Neural progenitor cell (in vitro differentiated cells): ENCODE results near the gene VWF. TPM values are rescaled to one million over a fixed set of nuclear protein-coding genes. Genes with fewer than 3 reads are reported as not detected.
A peak's percentile ranks its signal among the peaks of the same experiment; 100 is the strongest.

Source experiments
- DNase-seq: peaks from one replicate; pipeline ENCODE4 v3.0.0-alpha.2; 2016; ENCODE audit warnings: low spot score
- H2AFZ ChIP-seq: fragments of 200-600 bp; sonication (generic); replicated peaks from 2 replicates; pipeline ENCODE4 v1.6.1; 2016; ENCODE audit warnings: antibody characterized with exemption
- H3F3A ChIP-seq: fragments of 200-600 bp; sonication (generic); 2 replicates; pipeline ENCODE4 v1.6.1; 2016; ENCODE audit warnings: antibody characterized with exemption, low read depth
- H3K27ac ChIP-seq: fragments of 200-600 bp; sonication (generic); 2 replicates; pipeline ENCODE4 v1.5.1; 2016; ENCODE audit warnings: mild to moderate bottlenecking
- H3K27me3 ChIP-seq: fragments of 200-600 bp; sonication (generic); 2 replicates; pipeline ENCODE4 v1.6.1; 2016; ENCODE audit warnings: mild to moderate bottlenecking, moderate library complexity
- H3K36me3 ChIP-seq: fragments of 200-600 bp; sonication (generic); 2 replicates; pipeline ENCODE4 v1.5.1; 2016
- H3K4me1 ChIP-seq: fragments of 200-600 bp; sonication (generic); 2 replicates; pipeline ENCODE4 v1.6.1; 2016; ENCODE audit warnings: mixed run types
- H3K4me2 ChIP-seq: fragments of 200-600 bp; sonication (generic); 2 replicates; pipeline ENCODE4 v1.6.1; 2016
- H3K4me3 ChIP-seq: fragments of 200-600 bp; sonication (generic); 2 replicates; pipeline ENCODE4 v1.5.1; 2016
- H3K79me2 ChIP-seq: fragments of 200-600 bp; sonication (generic); 2 replicates; pipeline ENCODE4 v1.6.1; 2016; ENCODE audit warnings: low read depth
- H3K9ac ChIP-seq: fragments of 200-600 bp; sonication (generic); 2 replicates; pipeline ENCODE4 v1.6.1; 2016
- H3K9me3 ChIP-seq: fragments of 200-600 bp; sonication (generic); 2 replicates; pipeline ENCODE4 v1.5.1; 2016; ENCODE audit warnings: low read depth
- H4K20me1 ChIP-seq: fragments of 200-600 bp; sonication (generic); 2 replicates; pipeline ENCODE4 v1.6.1; 2016; ENCODE audit warnings: low read depth
- H3K27ac Mint-ChIP-seq: 3 replicates; pipeline ENCODE4 v1.8.0; 2021; ENCODE audit warnings: mixed read lengths
- H3K27me3 Mint-ChIP-seq: 2 replicates; pipeline ENCODE4 v1.8.0; 2022; ENCODE audit warnings: low read depth, mild to moderate bottlenecking, inconsistent platforms, moderate library complexity, mixed read lengths; ENCODE audit not compliant: insufficient read depth
- H3K36me3 Mint-ChIP-seq: 3 replicates; pipeline ENCODE4 v1.8.0; 2021; ENCODE audit warnings: mixed read lengths
- H3K4me1 Mint-ChIP-seq: 3 replicates; pipeline ENCODE4 v1.8.0; 2021; ENCODE audit warnings: mixed read lengths
- H3K4me3 Mint-ChIP-seq: 3 replicates; pipeline ENCODE4 v1.8.0; 2021; ENCODE audit warnings: mild to moderate bottlenecking, moderate library complexity, mixed read lengths
- H3K9me3 Mint-ChIP-seq: 3 replicates; pipeline ENCODE4 v1.8.0; 2020; ENCODE audit warnings: mixed read lengths
- EZH2 ChIP-seq: fragments of 200-600 bp; sonication (generic); IDR thresholded peaks from 2 replicates; pipeline ENCODE4 v1.6.1; 2017; ENCODE audit warnings: antibody characterized with exemption, mild to moderate bottlenecking, moderate library complexity
- EZH2phosphoT487 ChIP-seq: fragments of 200-600 bp; sonication (generic); IDR thresholded peaks from 2 replicates; pipeline ENCODE4 v1.6.1; 2017; ENCODE audit warnings: antibody characterized with exemption
- total RNA-seq: library from RNA; depleted of rRNA; stranded (reverse); fragments of >200 nt; gene quantifications from 2 replicates; pipeline ENCODE4 v1.2.3, GENCODE V29; 2015; ENCODE audit warnings: low replicate concordance
- TF ChIP-seq, protein P1 (sequence below): fragments of 200-600 bp; sonication (generic); IDR thresholded peaks from 2 replicates; pipeline ENCODE4 v1.5.1; 2017; ENCODE audit warnings: antibody characterized with exemption, mild to moderate bottlenecking

Gene VWF
- total RNA-seq, 1 donor from 2014 or later: 8.0 TPM

DNA sequence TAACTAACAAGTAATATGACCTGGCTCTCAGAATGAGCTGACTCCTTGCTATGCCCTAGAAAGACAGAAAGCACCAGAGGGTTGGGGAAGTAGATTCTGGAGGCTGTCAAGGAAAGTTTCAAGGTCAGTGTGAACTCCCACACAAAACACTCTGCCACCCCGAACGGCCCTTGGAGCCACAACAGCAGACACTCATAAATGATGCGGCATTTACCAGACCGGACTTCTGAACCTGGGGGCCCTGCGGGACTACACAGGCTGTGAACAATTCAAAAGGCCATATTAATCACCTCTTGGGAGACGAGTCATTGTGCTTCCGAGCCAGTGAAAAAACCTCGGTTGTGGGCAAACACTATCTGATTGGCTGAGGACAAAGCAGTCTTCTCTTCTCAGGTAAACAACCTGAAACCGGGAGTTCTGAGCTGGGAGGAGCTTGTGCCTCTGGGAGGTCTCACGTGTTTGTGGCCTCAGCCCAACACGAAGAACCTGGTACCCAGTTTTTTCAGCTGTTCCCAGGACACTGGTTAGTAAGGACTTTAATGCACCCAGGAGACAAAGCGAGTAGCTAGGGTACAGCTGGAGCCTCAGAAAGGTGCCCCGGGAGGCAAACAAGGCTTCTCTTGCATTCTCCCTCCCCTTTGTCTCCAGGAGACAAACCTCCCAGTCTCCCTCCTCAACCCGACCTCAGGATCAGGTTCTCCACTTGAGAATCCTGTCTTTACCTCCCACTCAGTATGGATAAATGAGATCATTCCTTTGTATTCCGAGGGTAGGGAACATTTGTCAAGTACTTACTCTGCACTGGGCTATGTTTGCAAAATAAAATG lies 35.3 kb downstream of the VWF start:
- Histone ChIP-seq H2AFZ (peak overlapping the region; percentile 75), H3K4me2 (no peak overlapping the region), H3K27me3 (no peaks in the 10 kb centered on the region), H3K79me2 (no peaks in the 10 kb centered on the region), H3F3A (peaks cover 24% of the 10 kb centered on the region), H3K9ac (no peak overlapping the region), H3K9me3 (no peaks in the 10 kb centered on the region), H3K27ac (no peak overlapping the region), H3K4me1 (peaks cover 29% of the 10 kb centered on the region), H3K4me3 (no peak overlapping the region), H4K20me1 (no peaks in the 10 kb centered on the region), H3K36me3 (no peaks in the 10 kb centered on the region)
- peaks cover 5% of the 10 kb centered on the region for H3K27me3 Mint-ChIP-seq
- H3K4me3 Mint-ChIP-seq: no peak overlapping the region
- H3K36me3 Mint-ChIP-seq: no peaks in the 10 kb centered on the region
- peaks cover 53% of the 10 kb centered on the region for H3K4me1 Mint-ChIP-seq
- H3K9me3 Mint-ChIP-seq: peaks cover 6% of the 10 kb centered on the region
- no peak for DNase-seq
- no peak for TF ChIP-seq EZH2
- TF ChIP-seq, protein P1, sequence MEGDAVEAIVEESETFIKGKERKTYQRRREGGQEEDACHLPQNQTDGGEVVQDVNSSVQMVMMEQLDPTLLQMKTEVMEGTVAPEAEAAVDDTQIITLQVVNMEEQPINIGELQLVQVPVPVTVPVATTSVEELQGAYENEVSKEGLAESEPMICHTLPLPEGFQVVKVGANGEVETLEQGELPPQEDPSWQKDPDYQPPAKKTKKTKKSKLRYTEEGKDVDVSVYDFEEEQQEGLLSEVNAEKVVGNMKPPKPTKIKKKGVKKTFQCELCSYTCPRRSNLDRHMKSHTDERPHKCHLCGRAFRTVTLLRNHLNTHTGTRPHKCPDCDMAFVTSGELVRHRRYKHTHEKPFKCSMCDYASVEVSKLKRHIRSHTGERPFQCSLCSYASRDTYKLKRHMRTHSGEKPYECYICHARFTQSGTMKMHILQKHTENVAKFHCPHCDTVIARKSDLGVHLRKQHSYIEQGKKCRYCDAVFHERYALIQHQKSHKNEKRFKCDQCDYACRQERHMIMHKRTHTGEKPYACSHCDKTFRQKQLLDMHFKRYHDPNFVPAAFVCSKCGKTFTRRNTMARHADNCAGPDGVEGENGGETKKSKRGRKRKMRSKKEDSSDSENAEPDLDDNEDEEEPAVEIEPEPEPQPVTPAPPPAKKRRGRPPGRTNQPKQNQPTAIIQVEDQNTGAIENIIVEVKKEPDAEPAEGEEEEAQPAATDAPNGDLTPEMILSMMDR: no peak
- no peak for TF ChIP-seq EZH2phosphoT487
- H3K27ac Mint-ChIP-seq: peak overlapping the region; percentile 75

DNA sequence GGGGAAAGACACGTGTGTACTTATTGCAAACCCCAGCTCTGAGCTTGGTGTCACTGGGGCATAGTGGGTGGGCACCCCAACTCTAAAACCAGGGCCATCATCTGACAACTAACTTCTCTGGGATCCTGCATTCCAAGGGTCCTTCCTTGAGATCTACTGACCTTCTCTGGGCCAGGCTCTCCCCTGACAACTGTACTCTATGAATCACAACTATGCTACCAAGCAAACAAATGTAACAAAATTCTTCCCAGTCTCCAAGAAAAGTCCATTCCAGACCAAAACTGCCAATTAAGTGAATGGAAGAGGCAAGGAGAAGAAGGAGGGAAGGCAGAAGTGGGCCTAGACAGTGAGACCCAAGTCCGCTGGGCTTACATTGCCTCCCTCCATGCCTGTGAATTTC lies 38.2 kb downstream of the VWF start:
- Mint-ChIP-seq H3K9me3 (no peaks in the 10 kb centered on the region), H3K4me1 (peaks cover 56% of the 10 kb centered on the region), H3K4me3 (no peak overlapping the region), H3K27ac (peak overlapping the region; percentile 47), H3K36me3 (no peaks in the 10 kb centered on the region), H3K27me3 (peaks cover 5% of the 10 kb centered on the region)
- Histone ChIP-seq H3K4me1 (peaks cover 37% of the 10 kb centered on the region), H3K4me2 (no peak overlapping the region), H3K27me3 (no peaks in the 10 kb centered on the region), H3K79me2 (no peaks in the 10 kb centered on the region), H3K9ac (no peak overlapping the region), H3K27ac (no peak overlapping the region), H4K20me1 (no peaks in the 10 kb centered on the region), H3F3A (peaks cover 34% of the 10 kb centered on the region), H3K4me3 (no peak overlapping the region), H2AFZ (no peak overlapping the region), H3K9me3 (no peaks in the 10 kb centered on the region), H3K36me3 (no peaks in the 10 kb centered on the region)
- DNase-seq: no peak
- TF ChIP-seq EZH2phosphoT487 (no peak), EZH2 (no peak)
- TF ChIP-seq, protein P1: no peak

DNA sequence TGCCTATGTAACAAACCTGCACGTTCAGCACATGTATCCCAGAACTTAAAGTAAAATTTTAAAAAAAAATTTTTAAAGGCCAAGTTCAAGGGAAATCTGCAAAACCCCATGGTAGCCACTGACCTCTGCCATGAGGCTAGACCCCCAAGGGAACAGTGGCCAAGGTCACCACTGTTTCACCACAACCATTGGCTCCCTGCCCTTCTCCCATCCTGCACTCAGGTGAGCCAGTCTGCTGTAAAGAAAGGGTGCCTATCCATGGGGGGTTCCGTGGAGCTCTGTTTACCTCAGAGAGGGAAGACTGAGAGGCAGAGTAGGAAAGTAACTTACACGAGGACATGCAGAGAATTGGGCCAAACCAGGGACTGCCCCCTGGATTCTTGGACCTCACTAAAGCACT lies 38.6 kb downstream of the VWF start:
- no peaks in the 10 kb centered on the region for H3K9me3 Mint-ChIP-seq
- Histone ChIP-seq H3K4me2 (no peak overlapping the region), H3K79me2 (no peaks in the 10 kb centered on the region), H3K27ac (no peak overlapping the region), H3K9ac (no peak overlapping the region), H3F3A (peaks cover 34% of the 10 kb centered on the region), H3K36me3 (no peaks in the 10 kb centered on the region), H3K27me3 (no peaks in the 10 kb centered on the region), H4K20me1 (no peaks in the 10 kb centered on the region), H3K4me1 (peaks cover 37% of the 10 kb centered on the region), H3K9me3 (no peaks in the 10 kb centered on the region), H2AFZ (no peak overlapping the region), H3K4me3 (no peak overlapping the region)
- peaks cover 56% of the 10 kb centered on the region for H3K4me1 Mint-ChIP-seq
- H3K36me3 Mint-ChIP-seq: no peaks in the 10 kb centered on the region
- no peak overlapping the region for H3K4me3 Mint-ChIP-seq
- peak overlapping the region; percentile 47 for H3K27ac Mint-ChIP-seq
- no peak for DNase-seq
- H3K27me3 Mint-ChIP-seq: peaks cover 5% of the 10 kb centered on the region
- TF ChIP-seq EZH2: no peak
- TF ChIP-seq EZH2phosphoT487: no peak
- TF ChIP-seq, protein P1: no peak
